ENCODE results near the gene STUM.

DNA sequence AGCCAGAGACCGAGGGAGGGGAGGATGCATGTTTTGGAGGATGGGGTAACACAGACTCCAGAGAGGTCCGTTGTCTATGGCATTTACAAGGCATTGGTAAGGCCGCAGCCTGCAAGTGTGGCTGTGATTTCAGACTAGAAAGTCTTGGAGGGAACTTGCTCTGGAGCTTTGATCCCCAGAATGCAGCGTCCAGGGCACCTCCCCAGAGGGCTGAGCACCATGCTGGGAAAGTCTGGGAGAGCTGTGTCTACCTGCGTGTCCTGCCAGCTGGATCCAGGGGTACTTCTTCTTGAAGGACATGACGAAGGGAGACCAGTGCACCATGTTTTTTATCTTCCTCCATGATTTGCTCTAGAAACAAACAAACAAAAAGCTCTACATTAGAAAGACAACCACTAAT, 99.9 kb downstream of the STUM start:
- TF ChIP-seq CTCF (IDR thresholded peaks at IDR 0.05), result no peak
- no peak for TF ChIP-seq EZH2 (IDR thresholded peaks at IDR 0.05)
- no peak for TF ChIP-seq EZH2phosphoT487 (IDR thresholded peaks at IDR 0.05)

All from neural progenitor cell (in vitro differentiated cells).